22Rv1 (cell line): ENCODE data around the gene LRRC56.

Source experiments
- ZFX ChIP-seq: fragments of 450-650 bp; IDR thresholded peaks from 2 replicates; pipeline ENCODE4 v1.6.1; 2017; ENCODE audit warnings: antibody characterized with exemption, borderline replicate concordance
- TF ChIP-seq, protein P1 (sequence below): fragments of 450-650 bp; IDR thresholded peaks from 2 replicates; pipeline ENCODE4 v1.5.1; 2017; ENCODE audit warnings: mild to moderate bottlenecking

DNA sequence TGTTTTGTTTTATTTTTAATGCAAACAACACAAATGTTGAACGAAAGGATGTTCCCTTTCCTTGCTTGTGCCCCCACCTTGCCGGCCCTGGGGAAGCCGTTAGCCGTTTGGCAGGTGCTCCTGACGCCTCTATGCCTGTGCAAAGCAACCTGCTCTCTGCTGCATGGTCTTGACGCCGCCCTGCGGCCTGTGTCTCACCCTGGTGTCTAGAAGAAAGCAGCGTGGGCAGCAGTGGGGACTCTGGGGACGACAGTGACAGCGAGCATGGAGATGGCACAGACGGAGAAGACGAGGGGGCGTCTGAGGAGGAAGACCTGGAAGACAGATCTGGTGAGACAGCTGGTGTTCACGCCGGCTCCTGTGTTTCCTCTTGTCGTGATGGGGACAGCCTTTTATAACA is 44.4 kb downstream of the LRRC56 start:
- TF ChIP-seq, protein P1, sequence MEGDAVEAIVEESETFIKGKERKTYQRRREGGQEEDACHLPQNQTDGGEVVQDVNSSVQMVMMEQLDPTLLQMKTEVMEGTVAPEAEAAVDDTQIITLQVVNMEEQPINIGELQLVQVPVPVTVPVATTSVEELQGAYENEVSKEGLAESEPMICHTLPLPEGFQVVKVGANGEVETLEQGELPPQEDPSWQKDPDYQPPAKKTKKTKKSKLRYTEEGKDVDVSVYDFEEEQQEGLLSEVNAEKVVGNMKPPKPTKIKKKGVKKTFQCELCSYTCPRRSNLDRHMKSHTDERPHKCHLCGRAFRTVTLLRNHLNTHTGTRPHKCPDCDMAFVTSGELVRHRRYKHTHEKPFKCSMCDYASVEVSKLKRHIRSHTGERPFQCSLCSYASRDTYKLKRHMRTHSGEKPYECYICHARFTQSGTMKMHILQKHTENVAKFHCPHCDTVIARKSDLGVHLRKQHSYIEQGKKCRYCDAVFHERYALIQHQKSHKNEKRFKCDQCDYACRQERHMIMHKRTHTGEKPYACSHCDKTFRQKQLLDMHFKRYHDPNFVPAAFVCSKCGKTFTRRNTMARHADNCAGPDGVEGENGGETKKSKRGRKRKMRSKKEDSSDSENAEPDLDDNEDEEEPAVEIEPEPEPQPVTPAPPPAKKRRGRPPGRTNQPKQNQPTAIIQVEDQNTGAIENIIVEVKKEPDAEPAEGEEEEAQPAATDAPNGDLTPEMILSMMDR = no peak
- TF ChIP-seq ZFX = no peak
